T-helper 17 cell (primary cell): Measurements from ENCODE around the gene TLCD3B. TPM values are rescaled to one million over a fixed set of nuclear protein-coding genes. Genes with fewer than 3 reads are reported as not detected.
"Not testable (repeated sequence)": the region's sequence is repeated elsewhere in the genome, so short reads cannot be mapped to it uniquely, and the experiment has no call there.

Experiments used
- ATAC-seq: fragments of 150-1000 bp; cut with Tn5 transposase; 2 replicates; pipeline ENCODE4 v1.10.0; 2021; ENCODE audit warnings: mild to moderate bottlenecking, moderate library complexity
- DNase-seq, 3 donors: peaks; one replicate each; pipeline versions ENCODE4 v3.0.0 to v3.0.0-alpha.2; 2020 to 2021
- H3K9me3 ChIP-seq: one replicate; pipeline ENCODE4 v1.7.0; 2013; ENCODE audit warnings: low read length, mild to moderate bottlenecking; ENCODE audit not compliant: control insufficient read depth, poor library complexity, severe bottlenecking
- H3K27ac Mint-ChIP-seq: one replicate; pipeline ENCODE4 v1.8.0; 2022; ENCODE audit warnings: mild to moderate bottlenecking, moderate library complexity, mixed read lengths
- H3K27me3 Mint-ChIP-seq: one replicate; pipeline ENCODE4 v1.8.0; 2022; ENCODE audit warnings: mixed read lengths
- H3K36me3 Mint-ChIP-seq: one replicate; pipeline ENCODE4 v1.8.0; 2022; ENCODE audit warnings: low read depth, mixed read lengths
- H3K4me1 Mint-ChIP-seq: one replicate; pipeline ENCODE4 v1.8.0; 2022; ENCODE audit warnings: mild to moderate bottlenecking, mixed read lengths
- H3K4me3 Mint-ChIP-seq: one replicate; pipeline ENCODE4 v1.8.0; 2022; ENCODE audit warnings: mild to moderate bottlenecking, moderate library complexity, mixed read lengths
- total RNA-seq, 4 donors: library from RNA in 2 of 4; stranded (reverse) in 2 of 4; gene quantifications; one replicate each; pipeline ENCODE4 v1.2.3 and lab custom pipeline; 2022 to 2026

The TLCD3B gene
- total RNA-seq, 2 donors from 2014 or later, result not detected

GRCh38 chr16:30027588-30028437 is 3.3 kb downstream of the TLCD3B start:
- Mint-ChIP-seq H3K36me3 (peaks cover 10% of the 10 kb centered on the region), H3K4me3 (no peak overlapping the region), H3K4me1 (peaks cover 16% of the 10 kb centered on the region), H3K27me3 (peaks cover 56% of the 10 kb centered on the region), H3K27ac (no peak overlapping the region)
- no peak for DNase-seq
- no peaks in the 10 kb centered on the region for H3K9me3 ChIP-seq
- no peak for ATAC-seq

- Mint-ChIP-seq H3K4me3 (no peak overlapping the region), H3K27me3 (peaks cover 49% of the 10 kb centered on the region), H3K4me1 (peaks cover 11% of the 10 kb centered on the region), H3K36me3 (peaks cover 10% of the 10 kb centered on the region), H3K27ac (no peak overlapping the region)
- H3K9me3 ChIP-seq, result no peaks in the 10 kb centered on the region
- ATAC-seq (no peak), DNase-seq (no peak)
These were observed 4.6 kb downstream of the TLCD3B start for GRCh38 chr16:30026449-30026848.

GRCh38 chr16:30025574-30025973 is 5.5 kb downstream of the TLCD3B start:
- no peaks in the 10 kb centered on the region for H3K9me3 ChIP-seq
- H3K36me3 Mint-ChIP-seq, result peaks cover 10% of the 10 kb centered on the region
- no peak for ATAC-seq
- H3K27me3 Mint-ChIP-seq, result peaks cover 49% of the 10 kb centered on the region
- no peak overlapping the region for H3K27ac Mint-ChIP-seq
- DNase-seq, result no peak
- peaks cover 16% of the 10 kb centered on the region for H3K4me1 Mint-ChIP-seq
- no peak overlapping the region for H3K4me3 Mint-ChIP-seq

- H3K27ac Mint-ChIP-seq, result no peak overlapping the region
- DNase-seq, result no peak
- H3K4me3 Mint-ChIP-seq, result no peak overlapping the region
- peaks cover 46% of the 10 kb centered on the region for H3K27me3 Mint-ChIP-seq
- no peaks in the 10 kb centered on the region for H3K9me3 ChIP-seq
- H3K36me3 Mint-ChIP-seq, result peaks cover 10% of the 10 kb centered on the region
- H3K4me1 Mint-ChIP-seq, result peaks cover 14% of the 10 kb centered on the region
- no peak for ATAC-seq
These were observed 5.9 kb downstream of the TLCD3B start for GRCh38 chr16:30025156-30025555.

- H3K4me3 Mint-ChIP-seq, result no peak overlapping the region
- H3K27ac Mint-ChIP-seq, result no peak overlapping the region
- peaks cover 13% of the 10 kb centered on the region for H3K4me1 Mint-ChIP-seq
- ATAC-seq, result no peak
- H3K27me3 Mint-ChIP-seq, result peaks cover 39% of the 10 kb centered on the region
- H3K9me3 ChIP-seq, result no peaks in the 10 kb centered on the region
- H3K36me3 Mint-ChIP-seq, result peaks cover 7% of the 10 kb centered on the region
- no peak for DNase-seq
These were observed 6.6 kb downstream of the TLCD3B start for GRCh38 chr16:30024451-30024850.

- H3K4me3 Mint-ChIP-seq, result no peak overlapping the region
- H3K27ac Mint-ChIP-seq, result no peak overlapping the region
- peaks cover 7% of the 10 kb centered on the region for H3K36me3 Mint-ChIP-seq
- H3K4me1 Mint-ChIP-seq, result peaks cover 16% of the 10 kb centered on the region
- ATAC-seq, result no peak
- H3K27me3 Mint-ChIP-seq, result peaks cover 31% of the 10 kb centered on the region
- H3K9me3 ChIP-seq, result no peaks in the 10 kb centered on the region
- no peak for DNase-seq
These were observed 7.5 kb downstream of the TLCD3B start for GRCh38 chr16:30023586-30023985.

GRCh38 chr16:30022887-30023286 is 8.2 kb downstream of the TLCD3B start, which contains the start of gene C16orf92:
Gene C16orf92, plus strand, starts transcription at chr16:30023198. Its CDS starts 143 bp downstream, at chr16:30023341.
- H3K4me1 Mint-ChIP-seq, result peaks cover 15% of the 10 kb centered on the region
- no peak within 1 kb of the TSS for H3K27ac Mint-ChIP-seq
- no peak within 1 kb of the TSS for H3K4me3 Mint-ChIP-seq
- H3K9me3 ChIP-seq, result no peaks in the 10 kb centered on the region
- DNase-seq (no peak), ATAC-seq (no peak)
- H3K27me3 Mint-ChIP-seq, result peaks cover 27% of the 10 kb centered on the region
- peaks cover 6% of the 10 kb centered on the region for H3K36me3 Mint-ChIP-seq

- DNase-seq (no peak), ATAC-seq (no peak)
- H3K36me3 Mint-ChIP-seq, result no peaks in the 10 kb centered on the region
- H3K4me1 Mint-ChIP-seq, result peaks cover 9% of the 10 kb centered on the region
- peaks cover under 1% of the 10 kb centered on the region for H3K27me3 Mint-ChIP-seq
- H3K27ac Mint-ChIP-seq, result no peak overlapping the region
- H3K4me3 Mint-ChIP-seq, result no peak overlapping the region
- no peaks in the 10 kb centered on the region for H3K9me3 ChIP-seq
These were observed 12.3 kb downstream of the TLCD3B start for GRCh38 chr16:30018731-30019158.

- H3K4me1 Mint-ChIP-seq, H3K4me3 Mint-ChIP-seq, ATAC-seq, H3K9me3 ChIP-seq, H3K36me3 Mint-ChIP-seq, H3K27me3 Mint-ChIP-seq, H3K27ac Mint-ChIP-seq, DNase-seq: not testable (repeated sequence)
These were observed 13.1 kb downstream of the TLCD3B start for GRCh38 chr16:30017937-30018336.

- no peak for ATAC-seq
- Mint-ChIP-seq H3K4me3 (no peak overlapping the region), H3K4me1 (peaks cover 9% of the 10 kb centered on the region), H3K27ac (no peak overlapping the region), H3K27me3 (peaks cover under 1% of the 10 kb centered on the region), H3K36me3 (no peaks in the 10 kb centered on the region)
- H3K9me3 ChIP-seq, result no peaks in the 10 kb centered on the region
- no peak for DNase-seq
These were observed 13.8 kb downstream of the TLCD3B start for GRCh38 chr16:30017277-30017656.

- no peaks in the 10 kb centered on the region for H3K9me3 ChIP-seq
- Mint-ChIP-seq H3K27ac (no peak overlapping the region), H3K27me3 (peaks cover 6% of the 10 kb centered on the region), H3K4me1 (peaks cover 14% of the 10 kb centered on the region), H3K36me3 (peaks cover 2% of the 10 kb centered on the region), H3K4me3 (no peak overlapping the region)
- DNase-seq (no peak), ATAC-seq (no peak)
These were observed 14.4 kb downstream of the TLCD3B start for GRCh38 chr16:30016555-30017276.

GRCh38 chr16:30015450-30015849 is 15.6 kb downstream of the TLCD3B start:
- not testable (repeated sequence) for H3K9me3 ChIP-seq, H3K4me3 Mint-ChIP-seq, H3K27ac Mint-ChIP-seq, H3K27me3 Mint-ChIP-seq, DNase-seq, ATAC-seq, H3K36me3 Mint-ChIP-seq
- peaks cover 11% of the 10 kb centered on the region for H3K4me1 Mint-ChIP-seq

- ATAC-seq, H3K27ac Mint-ChIP-seq, DNase-seq, H3K9me3 ChIP-seq, H3K36me3 Mint-ChIP-seq, H3K4me3 Mint-ChIP-seq: not testable (repeated sequence)
- peaks cover 21% of the 10 kb centered on the region for H3K27me3 Mint-ChIP-seq
- peaks cover 11% of the 10 kb centered on the region for H3K4me1 Mint-ChIP-seq
These were observed 18.5 kb downstream of the TLCD3B start for GRCh38 chr16:30012598-30012997.
